SKM-1 (cell line): Measurements from ENCODE around the gene NFKB2.

Experiments
- DNase-seq: peaks from one replicate; lab custom pipeline; 2025; ENCODE audit not compliant: unreplicated experiment; lab: John Stamatoyannopoulos, UW

NFKB2 gene

GRCh38 chr10:102421507-102421756 lies 25.9 kb downstream of the NFKB2 start:
- no peak for DNase-seq

- no peak for DNase-seq
Measured at GRCh38 chr10:102421757-102422512, 26.4 kb downstream of the NFKB2 start.

- DNase-seq: no peak
Measured at GRCh38 chr10:102422545-102423129, 27.1 kb downstream of the NFKB2 start.

GRCh38 chr10:102423372-102423968 lies 28.0 kb downstream of the NFKB2 start:
- DNase-seq: no peak

DNA sequence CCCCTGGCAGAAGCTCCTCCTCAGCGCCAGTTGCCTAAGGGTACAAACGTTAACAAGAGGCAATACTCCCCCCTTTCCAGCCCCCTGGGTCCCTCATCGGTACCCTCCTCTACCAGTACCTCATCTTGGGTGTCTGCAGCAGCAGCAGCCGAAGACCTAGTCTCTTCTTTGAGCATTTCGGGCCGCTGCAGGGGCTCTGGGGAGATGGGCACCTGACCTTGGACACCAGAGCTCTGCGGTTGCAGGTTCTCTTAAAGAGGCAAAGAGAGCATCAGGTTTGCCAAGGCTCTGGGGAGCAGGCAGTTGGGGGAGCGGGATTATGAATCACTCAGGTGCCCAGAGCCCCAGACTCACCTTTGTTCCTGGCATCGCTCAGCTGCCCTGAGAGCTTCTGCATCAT lies 28.6 kb downstream of the NFKB2 start:
- no peak for DNase-seq

DNA sequence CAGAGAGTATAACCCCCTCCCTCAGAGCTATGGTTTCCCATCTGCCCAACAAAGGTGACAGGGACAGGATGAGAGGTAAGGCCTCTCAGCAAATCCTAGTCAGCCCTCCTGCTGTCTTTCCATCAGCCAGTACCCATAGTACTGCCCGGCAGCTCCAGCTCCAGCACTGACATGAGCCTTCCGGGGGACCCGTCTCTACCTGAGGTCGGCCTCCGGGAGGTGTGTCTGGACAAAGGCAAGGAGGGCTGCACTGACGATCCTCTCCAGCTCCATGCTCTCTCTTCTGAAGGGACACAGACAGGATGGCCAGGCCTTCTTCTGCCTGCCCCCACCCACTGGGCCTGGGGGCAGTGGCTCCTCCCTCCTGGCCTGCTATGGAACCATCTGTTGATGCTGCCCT lies 29.4 kb downstream of the NFKB2 start:
- DNase-seq: no peak

DNA sequence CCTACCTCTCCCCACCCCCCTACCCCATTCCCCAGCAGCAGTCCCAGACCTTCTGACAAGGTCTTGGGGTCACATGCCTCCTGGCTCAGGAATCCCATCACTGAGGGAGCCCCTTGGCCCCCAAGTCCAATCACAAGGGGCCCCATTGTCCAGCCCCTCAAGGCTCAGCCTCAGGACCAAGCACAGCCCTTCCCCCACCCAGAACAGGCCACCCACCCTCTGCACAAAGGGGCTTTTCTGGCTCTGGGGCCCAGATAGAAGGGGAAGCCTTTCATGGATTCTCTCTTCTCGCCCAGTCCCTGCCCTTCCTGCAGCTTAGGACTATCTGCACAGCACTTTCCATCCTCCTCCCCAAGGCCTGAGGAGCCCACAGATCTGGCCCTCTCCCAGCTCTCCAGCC lies 29.9 kb downstream of the NFKB2 start:
- no peak for DNase-seq

DNA sequence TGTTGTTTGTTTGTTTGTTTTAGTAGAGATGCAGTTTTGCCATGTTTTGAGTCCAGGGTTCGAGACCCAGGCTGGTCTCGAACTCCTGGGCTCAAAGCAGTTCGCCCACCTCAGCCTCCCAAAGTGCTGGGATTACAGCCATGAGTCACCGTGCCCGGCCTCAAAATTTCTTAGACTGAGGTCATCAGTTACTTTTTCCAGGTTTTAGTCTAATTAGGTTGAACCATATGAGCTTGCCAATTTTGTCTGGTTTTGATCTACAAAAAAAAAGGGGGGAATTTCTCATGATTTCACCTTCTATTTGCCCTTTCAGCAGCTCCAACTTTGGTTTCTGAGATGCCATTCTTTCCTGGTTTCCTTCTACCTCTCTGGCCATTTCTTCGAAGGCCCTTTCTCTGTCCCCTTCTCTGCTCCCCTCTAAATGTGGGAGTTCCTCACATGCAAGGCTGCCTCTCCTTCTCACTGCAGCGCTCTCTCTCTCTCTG lies 31.3 kb downstream of the NFKB2 start:
- no peak for DNase-seq

DNA sequence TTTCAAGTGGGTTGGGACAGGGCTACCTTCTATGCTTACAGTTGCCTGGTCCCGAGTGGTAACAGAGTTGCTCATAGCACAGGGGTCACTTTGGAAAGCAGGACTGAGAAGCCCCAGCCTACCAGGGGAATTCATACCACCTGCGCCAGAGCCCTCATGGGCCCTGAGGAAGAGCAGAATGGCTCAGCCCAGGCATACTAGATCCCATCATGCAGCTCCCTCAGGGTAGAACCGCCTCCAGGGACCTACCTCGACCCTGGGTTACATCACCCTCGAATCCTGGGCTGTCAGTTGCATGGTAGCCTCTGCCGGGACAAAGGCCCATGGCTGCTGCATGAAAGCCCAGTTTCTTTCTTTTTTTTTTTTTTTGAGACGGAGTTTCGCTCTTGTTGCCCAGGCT lies 34.0 kb downstream of the NFKB2 start:
- no peak for DNase-seq

DNA sequence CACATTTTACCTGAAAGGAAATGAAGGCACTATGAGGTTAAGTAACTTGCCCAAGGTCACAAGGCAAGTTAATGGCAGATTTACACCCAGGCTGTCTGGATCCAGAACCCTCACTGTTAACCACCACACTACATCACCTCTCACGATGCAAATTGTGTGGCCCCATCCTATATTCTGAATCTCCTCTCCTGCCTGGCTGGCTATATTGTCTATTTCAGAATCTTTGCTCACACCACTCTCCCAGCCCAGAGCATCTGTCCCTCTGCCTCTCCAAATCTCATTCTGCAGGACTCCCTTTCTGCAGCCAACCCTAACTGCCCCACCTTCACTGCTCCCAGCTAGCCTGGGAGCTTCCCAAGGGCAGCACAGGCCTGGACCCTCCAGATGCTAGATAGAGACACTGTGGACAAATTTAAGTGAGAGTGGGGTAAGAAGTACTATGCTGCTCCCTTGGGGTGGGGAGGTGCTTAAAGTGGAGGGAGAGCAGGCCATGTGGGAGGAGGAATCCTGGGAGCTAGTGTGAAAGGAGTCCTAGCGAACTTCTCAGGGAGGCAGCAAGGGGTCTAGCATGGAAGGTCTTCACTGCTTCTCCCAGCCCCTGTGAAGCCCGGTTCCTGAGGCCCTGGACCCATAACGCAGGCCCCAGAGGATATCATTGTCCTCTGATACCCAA lies 36.1 kb downstream of the NFKB2 start:
- DNase-seq: no peak

GRCh38 chr10:102432162-102432950 lies 36.9 kb downstream of the NFKB2 start, which contains the start of gene CUEDC2:
CUEDC2 (minus strand) TSS chr10:102432574; CDS start chr10:102425188, 7,386 bp downstream.
- DNase-seq: peak; percentile 95

DNA sequence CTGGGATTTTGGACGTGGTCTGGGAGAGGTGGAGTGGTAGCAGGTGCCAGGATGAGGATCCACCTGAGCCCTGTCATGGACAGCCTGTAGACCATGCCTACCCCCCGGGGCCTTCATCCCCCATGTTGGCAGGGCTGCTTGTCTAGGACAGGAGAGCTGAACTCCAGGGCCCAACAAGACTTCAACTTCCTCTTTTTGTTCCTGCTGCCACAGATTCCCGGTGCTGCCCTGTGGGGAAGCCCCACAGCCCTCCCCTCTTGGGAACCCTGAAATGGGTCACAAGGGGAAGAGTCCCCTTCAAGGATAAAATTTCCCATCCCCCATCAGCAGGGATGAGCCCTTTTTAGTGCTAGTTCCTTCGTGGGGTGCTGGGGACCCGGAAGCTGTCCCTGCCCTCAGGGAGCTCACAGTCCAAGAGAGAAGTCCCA lies 38.1 kb downstream of the NFKB2 start:
- DNase-seq: peak; percentile 28

- peak; percentile 17 for DNase-seq
Measured at GRCh38 chr10:102434394-102435132, 39.1 kb downstream of the NFKB2 start.

DNA sequence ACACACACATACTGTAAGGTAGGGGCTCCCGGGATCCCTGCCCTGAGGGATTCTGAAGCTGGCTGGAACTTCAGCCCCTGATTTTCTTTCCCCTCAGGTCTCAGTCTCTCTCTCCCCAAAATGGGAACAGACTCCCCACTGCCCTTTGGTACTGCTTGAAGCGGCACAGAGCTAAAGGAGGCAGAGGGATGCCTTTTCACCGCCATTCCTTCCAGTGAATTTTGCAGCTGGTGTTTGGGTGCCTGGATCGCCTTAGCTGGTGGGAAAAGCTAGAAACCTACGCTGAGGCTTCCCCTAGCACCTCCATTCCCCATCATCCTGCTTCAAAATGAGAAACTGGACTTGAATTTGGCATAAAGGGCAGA lies 39.6 kb downstream of the NFKB2 start:
- DNase-seq: no peak

GRCh38 chr10:102435529-102436233 lies 40.2 kb downstream of the NFKB2 start:
- DNase-seq: peak; percentile 7

- no peak for DNase-seq
Measured at GRCh38 chr10:102436312-102436711, 40.8 kb downstream of the NFKB2 start.

DNA sequence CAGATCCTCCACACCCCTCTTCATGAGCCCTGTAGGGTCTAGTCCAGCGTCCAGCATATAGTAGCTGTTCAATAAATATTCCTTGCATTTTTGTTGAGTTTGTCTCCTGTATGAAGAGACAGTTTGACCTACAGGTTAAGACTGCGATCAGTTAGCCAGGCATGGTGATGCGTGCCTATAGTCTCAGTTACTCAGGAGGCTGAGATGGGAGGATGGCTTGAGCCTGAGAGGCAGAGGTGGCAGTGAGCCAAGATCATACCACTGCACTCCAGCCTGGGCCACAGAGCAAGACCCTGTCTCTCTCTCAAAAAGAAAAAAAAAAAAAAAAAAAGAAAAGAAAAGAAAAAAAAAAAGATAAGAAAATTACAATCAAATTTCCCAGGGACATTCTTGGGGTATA lies 42.0 kb downstream of the NFKB2 start:
- no peak for DNase-seq

- no peak for DNase-seq
Measured at GRCh38 chr10:102438374-102438773, 42.9 kb downstream of the NFKB2 start.

DNA sequence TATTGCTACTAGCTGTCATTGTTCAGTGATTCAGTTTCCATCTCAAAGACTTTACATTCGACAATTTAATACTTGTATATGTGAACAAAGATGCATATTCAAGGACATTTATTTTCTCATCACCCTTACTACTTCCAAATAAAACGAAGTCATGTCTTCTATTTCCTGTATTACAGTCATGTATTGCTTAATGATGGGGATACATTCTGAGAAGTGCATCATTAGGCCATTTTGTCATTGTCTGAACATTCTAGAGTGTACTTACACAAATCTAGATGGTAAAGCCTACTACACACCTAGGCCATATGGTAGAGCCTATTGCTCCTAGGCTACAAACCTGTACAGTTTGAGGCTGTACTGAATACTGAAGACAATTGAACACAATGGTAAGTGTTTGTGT lies 49.3 kb downstream of the NFKB2 start:
- no peak for DNase-seq
